GM12892 (cell line): Measurements from ENCODE around the gene MDM1.

Source experiments
- POLR2A ChIP-seq: IDR thresholded peaks from 2 replicates; pipeline ENCODE4 v1.6.1; 2011; ENCODE audit warnings: low read depth, low read length, control low read depth
- POLR2AphosphoS5 ChIP-seq: IDR thresholded peaks from 2 replicates; pipeline ENCODE4 v1.6.1; 2011; ENCODE audit warnings: low read depth, low read length, control low read depth
- TAF1 ChIP-seq: IDR thresholded peaks from 2 replicates; pipeline ENCODE4 v1.6.1; 2011; ENCODE audit warnings: low read depth, mild to moderate bottlenecking, control low read depth, low read length, borderline replicate concordance

GRCh38 chr12:68332728-68333630 lies 817 bp upstream of the MDM1 start:
- TF ChIP-seq POLR2AphosphoS5 (no peak), POLR2A (no peak), TAF1 (no peak)
